Fibroblast of the aortic adventitia (primary cell): Measurements from ENCODE around the gene UPB1. TPM values are rescaled to one million over a fixed set of nuclear protein-coding genes. Genes with fewer than 3 reads are reported as not detected.
A peak's percentile ranks its signal among the peaks of the same experiment; 100 is the strongest.

Experiments used
- DNase-seq: peaks from one replicate; pipeline ENCODE4 v3.0.0-alpha.2; 2010; ENCODE audit warnings: low read depth
- H3K4me3 ChIP-seq: 2 replicates; pipeline ENCODE4 v1.5.1; 2011; ENCODE audit warnings: low read depth, mild to moderate bottlenecking, control low read depth, low read length, moderate library complexity
- total RNA-seq: library from RNA; depleted of rRNA; stranded (reverse); fragments of >200 nt; gene quantifications from 2 replicates; pipeline ENCODE4 v1.2.3, GENCODE V29; 2012; ENCODE audit warnings: low replicate concordance
- TF ChIP-seq, protein P1 (sequence below): IDR thresholded peaks from 2 replicates; pipeline ENCODE4 v1.5.1; 2011; ENCODE audit warnings: mild to moderate bottlenecking, low read length, control low read depth, inconsistent platforms; ENCODE audit not compliant: insufficient read depth

Gene UPB1
- total RNA-seq, 1 donor: not detected

DNA sequence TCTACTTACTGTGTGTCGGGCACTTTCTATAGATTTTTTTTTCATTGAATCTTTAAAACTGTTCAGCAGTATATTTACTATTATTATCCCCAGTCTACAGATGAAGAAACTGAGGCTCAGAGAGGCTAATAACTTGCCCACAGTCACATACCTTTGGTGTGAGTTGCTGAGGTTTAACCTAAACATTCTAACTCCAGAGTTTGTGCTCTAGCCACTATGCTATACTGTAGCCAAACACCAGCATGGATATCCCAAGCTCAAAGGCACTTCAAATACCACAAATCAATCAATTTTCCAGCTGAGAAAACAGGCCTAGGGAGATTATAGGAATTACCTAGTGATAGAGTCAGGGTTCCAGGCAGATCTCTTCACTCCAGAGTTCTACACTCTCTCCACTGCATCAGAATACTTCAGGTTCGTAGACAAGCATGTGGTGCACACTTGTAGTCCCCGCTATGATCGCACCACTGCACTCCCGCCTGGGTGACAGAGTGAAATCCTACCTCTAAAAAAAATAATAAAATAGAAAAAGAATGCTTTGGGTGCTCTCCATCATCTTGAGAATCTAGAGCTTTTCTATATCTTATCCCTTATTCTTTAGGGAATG, 20.4 kb upstream of the UPB1 start:
- H3K4me3 ChIP-seq: no peak overlapping the region
- TF ChIP-seq, protein P1, sequence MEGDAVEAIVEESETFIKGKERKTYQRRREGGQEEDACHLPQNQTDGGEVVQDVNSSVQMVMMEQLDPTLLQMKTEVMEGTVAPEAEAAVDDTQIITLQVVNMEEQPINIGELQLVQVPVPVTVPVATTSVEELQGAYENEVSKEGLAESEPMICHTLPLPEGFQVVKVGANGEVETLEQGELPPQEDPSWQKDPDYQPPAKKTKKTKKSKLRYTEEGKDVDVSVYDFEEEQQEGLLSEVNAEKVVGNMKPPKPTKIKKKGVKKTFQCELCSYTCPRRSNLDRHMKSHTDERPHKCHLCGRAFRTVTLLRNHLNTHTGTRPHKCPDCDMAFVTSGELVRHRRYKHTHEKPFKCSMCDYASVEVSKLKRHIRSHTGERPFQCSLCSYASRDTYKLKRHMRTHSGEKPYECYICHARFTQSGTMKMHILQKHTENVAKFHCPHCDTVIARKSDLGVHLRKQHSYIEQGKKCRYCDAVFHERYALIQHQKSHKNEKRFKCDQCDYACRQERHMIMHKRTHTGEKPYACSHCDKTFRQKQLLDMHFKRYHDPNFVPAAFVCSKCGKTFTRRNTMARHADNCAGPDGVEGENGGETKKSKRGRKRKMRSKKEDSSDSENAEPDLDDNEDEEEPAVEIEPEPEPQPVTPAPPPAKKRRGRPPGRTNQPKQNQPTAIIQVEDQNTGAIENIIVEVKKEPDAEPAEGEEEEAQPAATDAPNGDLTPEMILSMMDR: no peak
- DNase-seq: peak; percentile 32

- no peak overlapping the region for H3K4me3 ChIP-seq
- TF ChIP-seq, protein P1: no peak
- no peak for DNase-seq
Measured at GRCh38 chr22:24481641-24482040, 13.5 kb upstream of the UPB1 start.

DNA sequence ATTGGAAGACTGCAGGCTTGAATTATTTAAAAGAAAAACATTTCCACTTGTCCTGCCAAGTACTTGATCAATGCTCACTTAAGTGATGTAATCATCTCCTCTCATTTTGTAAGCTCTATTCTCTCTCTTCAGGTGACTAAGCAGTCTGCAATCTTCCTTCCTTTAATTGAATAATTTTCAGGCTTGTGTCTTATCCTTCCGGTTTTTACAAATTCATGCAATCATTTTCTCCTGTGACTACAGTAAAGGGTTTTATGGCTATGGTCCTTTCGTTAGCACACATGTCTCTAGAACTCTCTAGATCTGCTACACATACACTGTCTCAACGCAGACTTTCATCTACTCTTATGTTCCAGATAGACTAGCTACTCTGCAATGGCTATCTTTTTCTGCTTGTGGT, 12.6 kb upstream of the UPB1 start:
- H3K4me3 ChIP-seq: no peak overlapping the region
- TF ChIP-seq, protein P1: no peak
- peak; percentile 91 for DNase-seq

DNA sequence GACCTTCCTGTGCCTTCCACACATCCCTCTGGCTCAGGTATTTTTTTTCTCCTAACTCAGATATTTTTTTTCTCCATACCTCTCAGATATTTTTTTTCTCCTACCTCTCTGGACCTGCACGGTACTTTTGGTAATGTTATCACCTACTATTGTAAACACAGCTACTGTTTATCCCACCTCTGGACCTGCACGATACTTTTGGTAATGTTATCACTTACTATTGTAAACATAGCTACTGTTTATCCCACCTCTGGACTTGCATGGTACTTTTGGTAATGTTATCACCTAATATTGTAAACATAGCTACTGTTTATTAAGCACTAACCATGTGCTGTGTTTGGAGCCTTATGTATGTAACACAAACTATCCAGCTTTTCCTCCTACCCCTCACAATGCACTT, 12.1 kb upstream of the UPB1 start:
- TF ChIP-seq, protein P1: no peak
- no peak for DNase-seq
- H3K4me3 ChIP-seq: no peak overlapping the region

GRCh38 chr22:24483976-24484545, 11.1 kb upstream of the UPB1 start:
- TF ChIP-seq, protein P1: no peak
- no peak overlapping the region for H3K4me3 ChIP-seq
- peak; percentile 64 for DNase-seq

GRCh38 chr22:24485170-24485569, 10.0 kb upstream of the UPB1 start:
- DNase-seq: no peak
- no peak overlapping the region for H3K4me3 ChIP-seq
- TF ChIP-seq, protein P1: no peak

DNA sequence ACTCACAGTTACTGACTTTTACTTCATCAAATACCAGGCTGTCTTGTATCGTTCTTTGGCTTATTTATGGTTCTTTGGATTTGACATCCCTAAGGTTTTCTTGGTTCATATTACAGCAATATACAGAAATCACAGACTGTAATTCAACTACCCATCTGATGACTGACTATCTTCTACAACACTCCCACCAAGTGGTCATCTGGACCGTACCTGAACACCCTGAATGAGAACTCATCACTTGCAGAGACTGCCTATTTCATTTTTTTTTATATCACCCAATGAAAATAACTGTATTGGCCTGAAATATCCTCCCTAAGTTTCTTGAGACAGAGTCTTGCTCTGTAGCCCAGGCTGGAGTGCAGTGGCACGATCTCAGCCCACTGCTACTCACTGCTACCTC, 9.5 kb upstream of the UPB1 start:
- TF ChIP-seq, protein P1: peak; percentile 7
- peak; percentile 23 for DNase-seq
- H3K4me3 ChIP-seq: no peak overlapping the region
